GM20000 (cell line): ENCODE measurements around the gene NTNG2.

Experiments
- DNase-seq: peaks from one replicate; pipeline ENCODE4 v3.0.0; 2012; ENCODE audit warnings: low spot score
- CTCF ChIP-seq: IDR thresholded peaks from 2 replicates; pipeline ENCODE4 v1.5.1; 2012; ENCODE audit warnings: mild to moderate bottlenecking, control low read depth; ENCODE audit errors: extremely low read depth, missing control alignments

NTNG2 gene

DNA sequence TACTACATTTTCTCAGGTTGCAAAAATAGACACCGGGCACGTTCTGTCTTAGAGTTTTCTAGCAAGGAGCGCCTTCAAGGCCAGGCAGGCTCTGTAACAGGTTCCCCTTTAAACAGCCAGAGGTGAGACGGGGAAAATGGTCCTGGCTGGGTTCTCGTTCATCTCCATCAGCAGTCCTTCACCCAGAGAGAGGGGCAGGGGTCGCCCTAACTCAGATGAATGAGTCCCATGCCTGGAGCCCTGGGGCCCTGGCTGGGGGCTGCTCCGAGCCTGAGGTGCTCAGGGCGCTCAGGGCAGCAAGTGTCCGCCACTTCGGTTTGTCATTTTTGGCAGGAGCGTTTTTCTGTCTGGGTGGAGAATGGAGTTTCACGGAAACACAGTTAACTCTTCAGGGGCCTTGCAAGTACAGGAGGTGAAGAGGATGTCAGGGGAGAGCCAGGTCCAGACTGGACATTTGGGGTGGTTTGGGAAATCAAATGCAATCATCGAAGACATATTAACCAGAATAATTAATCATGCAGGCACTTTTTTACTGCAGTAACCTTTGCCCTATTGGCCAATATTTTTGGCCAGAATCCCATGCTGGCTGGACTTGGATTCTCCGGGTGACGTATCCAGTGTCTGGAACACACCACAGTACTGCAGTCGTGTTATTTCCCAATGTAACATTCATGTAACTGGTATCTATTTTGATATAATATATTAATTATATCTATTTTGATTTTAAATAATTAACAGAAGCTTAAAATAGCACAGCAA lies 2.9 kb downstream of the NTNG2 start:
- TF ChIP-seq CTCF: no peak
- DNase-seq: no peak

GRCh38 chr9:132166599-132166998 lies 4.7 kb downstream of the NTNG2 start:
- no peak for DNase-seq
- no peak for TF ChIP-seq CTCF

DNA sequence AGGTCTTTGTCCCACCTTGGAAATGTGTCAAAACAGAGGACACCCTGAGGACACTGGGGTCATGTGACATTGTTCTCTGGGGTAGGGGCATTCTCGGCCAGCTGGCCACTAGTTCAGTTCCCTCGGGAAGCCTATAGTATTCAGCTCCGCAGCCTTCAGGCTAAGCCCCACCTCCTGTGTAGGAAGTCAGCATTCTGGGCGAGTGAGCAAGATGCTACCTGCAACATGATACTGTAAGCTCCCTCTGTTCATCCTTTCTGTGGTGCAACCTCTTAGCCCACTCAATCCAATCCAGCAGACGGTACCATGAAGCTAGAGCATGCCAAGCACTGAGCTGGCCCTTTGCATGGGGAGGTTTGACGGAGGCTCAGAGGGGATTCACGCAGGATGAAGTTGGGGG lies 5.3 kb downstream of the NTNG2 start:
- TF ChIP-seq CTCF: no peak
- DNase-seq: no peak

GRCh38 chr9:132168347-132168746 lies 6.5 kb downstream of the NTNG2 start:
- no peak for DNase-seq
- no peak for TF ChIP-seq CTCF

GRCh38 chr9:132168851-132169250 lies 7.0 kb downstream of the NTNG2 start:
- no peak for DNase-seq
- TF ChIP-seq CTCF: no peak

DNA sequence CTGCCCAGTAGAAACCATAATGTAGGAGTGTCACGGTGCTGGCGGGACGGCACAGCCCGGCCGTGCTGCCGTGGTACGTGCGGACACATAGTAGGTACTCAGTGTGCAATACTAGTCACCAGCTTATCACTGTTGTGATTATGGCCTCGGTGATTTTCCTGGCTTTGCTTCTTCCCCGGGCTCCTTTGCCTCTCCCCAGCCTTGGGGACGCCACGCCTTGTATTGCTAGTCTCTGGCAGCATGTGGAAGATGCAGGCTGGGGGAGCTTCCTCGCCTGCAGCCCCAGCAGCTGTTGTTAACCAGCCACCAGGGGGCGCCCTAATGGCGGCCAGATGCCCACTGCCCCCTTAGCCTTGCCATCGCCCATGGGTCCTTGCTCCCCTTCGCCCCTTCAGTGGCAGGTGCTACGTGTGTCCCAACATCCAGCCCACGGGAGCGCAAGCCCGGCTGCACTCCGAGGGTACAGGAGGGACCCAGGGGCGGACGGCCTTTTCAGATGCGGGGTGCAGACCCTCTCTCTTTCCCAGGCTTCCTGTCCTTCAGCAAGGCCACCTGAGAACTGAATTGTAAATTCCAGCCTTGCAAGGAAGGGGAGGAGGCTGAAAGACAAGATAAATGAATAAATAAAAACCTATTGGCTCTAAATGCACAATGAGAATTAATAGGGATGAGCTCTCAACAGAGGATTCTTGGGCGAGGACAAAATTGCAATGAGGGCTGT lies 8.0 kb downstream of the NTNG2 start:
- DNase-seq: peak; percentile 74
- TF ChIP-seq CTCF: peak; percentile 69

GRCh38 chr9:132171702-132172101 lies 9.8 kb downstream of the NTNG2 start:
- TF ChIP-seq CTCF: no peak
- DNase-seq: no peak
